KMS-11 (cell line): ENCODE measurements around the gene CRPPA.

Experiments
- H2AFZ ChIP-seq: fragments of 200-600 bp; sonication (generic); 2 replicates; pipeline ENCODE4 v1.6.1; 2016; ENCODE audit warnings: antibody characterized with exemption, mixed run types, low read depth
- H3K27ac ChIP-seq: fragments of 200-600 bp; sonication (generic); 2 replicates; pipeline ENCODE4 v1.6.1; 2016; ENCODE audit warnings: mild to moderate bottlenecking, mixed run types
- H3K27me3 ChIP-seq: fragments of 200-600 bp; sonication (generic); 2 replicates; pipeline ENCODE4 v1.6.1; 2017; ENCODE audit warnings: mild to moderate bottlenecking, low read depth, mixed run types, moderate library complexity; ENCODE audit not compliant: insufficient read depth
- H3K36me3 ChIP-seq: fragments of 200-600 bp; sonication (generic); 2 replicates; pipeline ENCODE4 v1.6.1; 2017; ENCODE audit warnings: mild to moderate bottlenecking, mixed run types; ENCODE audit not compliant: insufficient read depth
- H3K4me1 ChIP-seq: fragments of 200-600 bp; sonication (generic); 2 replicates; pipeline ENCODE4 v1.6.1; 2016; ENCODE audit warnings: mild to moderate bottlenecking, low read depth, mixed run types; ENCODE audit not compliant: poor library complexity, severe bottlenecking
- H3K4me2 ChIP-seq: fragments of 200-600 bp; sonication (generic); 2 replicates; pipeline ENCODE4 v1.7.0; 2016; ENCODE audit warnings: mild to moderate bottlenecking, mixed run types
- H3K4me3 ChIP-seq: fragments of 200-600 bp; sonication (generic); IDR thresholded peaks from 2 replicates; pipeline ENCODE4 v1.6.1; 2017; ENCODE audit warnings: low read depth, low read length, mixed read lengths; ENCODE audit not compliant: insufficient read depth
- H3K79me2 ChIP-seq: fragments of 200-600 bp; sonication (generic); 2 replicates; pipeline ENCODE4 v1.6.1; 2016; ENCODE audit warnings: low read depth, mixed run types; ENCODE audit not compliant: insufficient read depth
- H3K9ac ChIP-seq: fragments of 200-600 bp; sonication (generic); 2 replicates; pipeline ENCODE4 v1.6.1; 2016; ENCODE audit warnings: mild to moderate bottlenecking, mixed run types
- H4K20me1 ChIP-seq: fragments of 200-600 bp; sonication (generic); 2 replicates; pipeline ENCODE4 v1.6.1; 2016; ENCODE audit warnings: mild to moderate bottlenecking, mixed run types; ENCODE audit not compliant: insufficient read depth
- TF ChIP-seq, protein P1 (sequence below): fragments of 200-600 bp; sonication (generic); conservative IDR thresholded peaks from 2 replicates; pipeline ENCODE4 v1.6.1; 2017; ENCODE audit warnings: low read depth, mild to moderate bottlenecking, antibody characterized with exemption, low read length, moderate library complexity, mixed read lengths

CRPPA gene

DNA sequence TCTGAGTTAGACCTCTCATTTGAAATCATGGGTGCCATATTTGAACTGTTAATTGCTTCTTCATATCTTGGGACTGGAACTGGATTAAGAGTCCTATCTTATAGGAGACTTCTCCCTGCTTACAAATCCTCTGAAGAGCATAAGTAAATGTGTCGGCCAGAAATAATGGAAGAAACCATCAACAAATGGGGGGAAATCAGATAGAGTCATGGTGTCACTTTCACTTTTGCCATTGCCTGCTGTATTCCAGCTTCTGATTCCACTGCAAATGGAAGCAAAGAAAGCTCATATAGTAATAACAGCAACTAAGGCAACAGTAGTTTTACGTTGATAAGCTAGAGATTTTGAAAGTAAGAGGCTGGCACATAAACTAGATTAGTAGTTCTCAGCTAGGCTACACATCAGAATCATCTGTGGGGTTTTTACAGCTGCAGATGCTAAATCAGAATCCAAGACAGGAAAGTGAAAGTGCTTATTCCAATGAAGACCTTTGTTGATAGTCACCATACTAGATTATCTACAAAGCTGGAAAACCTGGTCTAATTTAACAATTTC, 12.3 kb upstream of the CRPPA start:
- Histone ChIP-seq H3K9ac (no peak overlapping the region), H3K79me2 (no peaks in the 10 kb centered on the region), H3K4me3 (no peak overlapping the region), H2AFZ (no peak overlapping the region), H3K27ac (no peak overlapping the region), H3K4me2 (no peak overlapping the region), H3K36me3 (no peaks in the 10 kb centered on the region), H3K27me3 (no peaks in the 10 kb centered on the region), H3K4me1 (no peaks in the 10 kb centered on the region), H4K20me1 (no peaks in the 10 kb centered on the region)
- TF ChIP-seq, protein P1, sequence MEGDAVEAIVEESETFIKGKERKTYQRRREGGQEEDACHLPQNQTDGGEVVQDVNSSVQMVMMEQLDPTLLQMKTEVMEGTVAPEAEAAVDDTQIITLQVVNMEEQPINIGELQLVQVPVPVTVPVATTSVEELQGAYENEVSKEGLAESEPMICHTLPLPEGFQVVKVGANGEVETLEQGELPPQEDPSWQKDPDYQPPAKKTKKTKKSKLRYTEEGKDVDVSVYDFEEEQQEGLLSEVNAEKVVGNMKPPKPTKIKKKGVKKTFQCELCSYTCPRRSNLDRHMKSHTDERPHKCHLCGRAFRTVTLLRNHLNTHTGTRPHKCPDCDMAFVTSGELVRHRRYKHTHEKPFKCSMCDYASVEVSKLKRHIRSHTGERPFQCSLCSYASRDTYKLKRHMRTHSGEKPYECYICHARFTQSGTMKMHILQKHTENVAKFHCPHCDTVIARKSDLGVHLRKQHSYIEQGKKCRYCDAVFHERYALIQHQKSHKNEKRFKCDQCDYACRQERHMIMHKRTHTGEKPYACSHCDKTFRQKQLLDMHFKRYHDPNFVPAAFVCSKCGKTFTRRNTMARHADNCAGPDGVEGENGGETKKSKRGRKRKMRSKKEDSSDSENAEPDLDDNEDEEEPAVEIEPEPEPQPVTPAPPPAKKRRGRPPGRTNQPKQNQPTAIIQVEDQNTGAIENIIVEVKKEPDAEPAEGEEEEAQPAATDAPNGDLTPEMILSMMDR = no peak

DNA sequence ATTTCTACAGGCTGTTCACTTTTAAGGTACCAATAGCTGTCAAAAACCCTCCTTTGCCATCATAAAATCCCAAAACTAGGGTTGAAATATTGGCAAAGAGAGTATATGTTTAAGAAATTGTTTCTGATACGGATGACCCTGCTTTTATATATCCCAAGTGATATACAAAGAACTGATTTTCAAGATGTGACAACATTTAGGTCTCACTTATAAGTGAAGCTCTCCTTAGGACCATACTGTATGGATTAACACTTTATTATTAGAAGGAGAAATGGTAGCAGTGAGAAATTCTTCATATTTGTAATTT, 11.0 kb upstream of the CRPPA start:
- no peak overlapping the region for H2AFZ ChIP-seq

DNA sequence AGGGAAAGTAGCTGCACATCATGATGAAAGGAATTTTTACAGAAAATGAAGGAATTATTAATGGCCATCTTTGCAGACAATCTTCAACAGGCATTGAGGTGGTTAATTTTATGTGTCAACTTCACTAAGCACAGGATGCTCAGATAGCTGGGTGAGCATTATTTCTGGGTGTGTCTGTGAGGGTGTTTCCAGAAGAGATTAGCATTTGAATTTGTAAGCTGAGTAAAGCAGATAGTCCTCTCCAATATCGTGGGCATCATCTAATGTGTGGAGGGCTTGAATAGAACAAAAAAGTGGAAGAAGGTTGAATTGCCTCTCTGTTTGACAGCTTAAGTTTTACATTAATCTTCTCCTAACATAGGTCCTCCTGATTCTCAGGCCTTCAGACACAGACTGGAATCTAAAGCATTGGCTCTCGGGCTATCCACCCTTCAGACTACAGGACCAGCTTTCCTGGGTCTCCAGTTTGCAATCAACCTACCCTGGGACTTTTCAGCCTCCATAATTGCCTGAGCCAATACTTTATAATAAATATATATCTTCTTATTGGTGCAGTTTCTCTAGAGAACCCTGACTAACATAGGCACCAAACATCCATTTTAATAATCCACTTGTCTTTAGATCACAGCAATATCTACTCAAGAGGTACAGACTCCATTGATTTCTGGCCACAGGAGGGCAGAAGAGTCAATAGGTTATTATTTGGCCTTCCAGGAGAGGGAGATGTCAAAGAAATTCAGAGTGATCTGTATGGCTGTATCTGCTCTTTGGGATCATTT, 10.5 kb upstream of the CRPPA start:
- TF ChIP-seq, protein P1 = peak; percentile 36; the same call in 1 of the 2 replicates
- H3K4me3 ChIP-seq = no peak overlapping the region
- no peak overlapping the region for H3K4me2 ChIP-seq
- H3K79me2 ChIP-seq = no peaks in the 10 kb centered on the region
- no peak overlapping the region for H3K27ac ChIP-seq
- H3K36me3 ChIP-seq = no peaks in the 10 kb centered on the region
- no peak overlapping the region for H3K9ac ChIP-seq
- no peak overlapping the region for H2AFZ ChIP-seq
- no peaks in the 10 kb centered on the region for H4K20me1 ChIP-seq
- H3K27me3 ChIP-seq = no peaks in the 10 kb centered on the region
- no peaks in the 10 kb centered on the region for H3K4me1 ChIP-seq

More for the DNA sequence above, 11.0 kb upstream of the CRPPA start:
- Histone ChIP-seq H3K27me3 (no peaks in the 10 kb centered on the region), H3K4me1 (no peaks in the 10 kb centered on the region), H4K20me1 (no peaks in the 10 kb centered on the region), H3K4me2 (no peak overlapping the region), H3K4me3 (no peak overlapping the region), H3K79me2 (no peaks in the 10 kb centered on the region), H3K9ac (no peak overlapping the region), H3K27ac (no peak overlapping the region), H3K36me3 (no peaks in the 10 kb centered on the region)
- TF ChIP-seq, protein P1 = 0 out of 2 replicates have a peak, but pooled peaks have one; percentile 8

DNA sequence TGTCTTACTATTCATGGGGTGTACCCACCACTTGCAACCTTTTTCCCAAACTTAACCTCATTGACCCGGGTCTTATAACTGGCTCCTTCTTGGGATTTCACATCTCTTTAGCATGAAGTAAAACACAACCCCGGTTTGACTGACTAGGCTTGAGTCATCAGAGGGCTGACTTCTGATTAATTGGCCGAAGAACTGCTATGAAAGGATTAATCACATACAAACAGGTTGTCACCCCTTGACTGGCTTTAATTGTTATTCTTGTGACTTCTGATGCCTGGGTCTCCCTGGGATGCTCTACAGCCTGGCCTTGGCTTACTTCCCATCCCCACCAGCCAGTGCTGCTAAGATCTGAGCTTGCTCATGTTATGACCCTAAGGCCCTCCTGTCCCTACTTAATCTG, 8.8 kb upstream of the CRPPA start:
- Histone ChIP-seq H3K4me3 (no peak overlapping the region), H3K27ac (no peak overlapping the region), H3K4me2 (no peak overlapping the region), H3K27me3 (no peaks in the 10 kb centered on the region), H3K9ac (no peak overlapping the region), H2AFZ (no peak overlapping the region), H3K79me2 (no peaks in the 10 kb centered on the region), H3K4me1 (no peaks in the 10 kb centered on the region), H4K20me1 (no peaks in the 10 kb centered on the region), H3K36me3 (no peaks in the 10 kb centered on the region)
- TF ChIP-seq, protein P1 = no peak
